ENCODE data around the gene TBX3. TPM values are rescaled to one million over a fixed set of nuclear protein-coding genes. Genes with fewer than 3 reads are reported as not detected.

The TBX3 gene
- total RNA-seq, 2 experiments from 2014 or later, result not detected

DNA sequence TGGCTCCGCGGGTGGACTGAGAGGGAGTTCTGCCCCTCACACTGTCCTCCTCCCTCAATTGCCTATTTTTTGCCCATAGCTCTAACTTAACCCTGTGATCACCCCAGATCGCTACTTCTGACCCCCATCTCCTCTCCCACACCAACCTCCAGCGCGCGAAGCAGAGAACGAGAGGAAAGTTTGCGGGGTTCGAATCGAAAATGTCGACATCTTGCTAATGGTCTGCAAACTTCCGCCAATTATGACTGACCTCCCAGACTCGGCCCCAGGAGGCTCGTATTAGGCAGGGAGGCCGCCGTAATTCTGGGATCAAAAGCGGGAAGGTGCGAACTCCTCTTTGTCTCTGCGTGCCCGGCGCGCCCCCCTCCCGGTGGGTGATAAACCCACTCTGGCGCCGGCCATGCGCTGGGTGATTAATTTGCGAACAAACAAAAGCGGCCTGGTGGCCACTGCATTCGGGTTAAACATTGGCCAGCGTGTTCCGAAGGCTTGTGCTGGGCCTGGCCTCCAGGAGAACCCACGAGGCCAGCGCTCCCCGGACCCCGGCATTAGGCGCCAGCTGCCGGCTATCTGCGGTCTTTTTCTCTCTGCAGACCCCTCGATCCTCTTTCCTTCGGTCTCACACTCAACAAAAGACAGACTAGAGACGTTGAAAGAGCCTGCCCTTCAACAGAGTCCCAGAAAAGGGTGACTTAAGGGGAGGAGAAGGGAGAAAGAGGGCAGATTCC, 3.0 kb upstream of the TBX3 start:
- Histone ChIP-seq H3K9me3 (ENCODE audit: low read length) (no peaks in the 10 kb centered on the region), H3K27ac (ENCODE audit: low read depth, low read length, poor library complexity, severe bottlenecking) (no peak overlapping the region), H3K79me2 (ENCODE audit: insufficient read depth, low read depth, low read length) (no peaks in the 10 kb centered on the region), H3K4me3 (ENCODE audit: low read depth, low read length, poor library complexity, severe bottlenecking) (no peak overlapping the region), H3K4me2 (ENCODE audit: low read length) (no peak overlapping the region), H3K36me3 (ENCODE audit: insufficient read depth, low read length) (no peaks in the 10 kb centered on the region), H2AFZ (ENCODE audit: low read length) (no peak overlapping the region), H3K9me2 (ENCODE audit: insufficient read depth, low read length) (no peaks in the 10 kb centered on the region), H3K4me1 (ENCODE audit: insufficient read depth, low read length, poor library complexity, severe bottlenecking) (no peaks in the 10 kb centered on the region), H4K20me1 (ENCODE audit: insufficient read depth, low read length) (no peaks in the 10 kb centered on the region)
- TF ChIP-seq, protein P1, sequence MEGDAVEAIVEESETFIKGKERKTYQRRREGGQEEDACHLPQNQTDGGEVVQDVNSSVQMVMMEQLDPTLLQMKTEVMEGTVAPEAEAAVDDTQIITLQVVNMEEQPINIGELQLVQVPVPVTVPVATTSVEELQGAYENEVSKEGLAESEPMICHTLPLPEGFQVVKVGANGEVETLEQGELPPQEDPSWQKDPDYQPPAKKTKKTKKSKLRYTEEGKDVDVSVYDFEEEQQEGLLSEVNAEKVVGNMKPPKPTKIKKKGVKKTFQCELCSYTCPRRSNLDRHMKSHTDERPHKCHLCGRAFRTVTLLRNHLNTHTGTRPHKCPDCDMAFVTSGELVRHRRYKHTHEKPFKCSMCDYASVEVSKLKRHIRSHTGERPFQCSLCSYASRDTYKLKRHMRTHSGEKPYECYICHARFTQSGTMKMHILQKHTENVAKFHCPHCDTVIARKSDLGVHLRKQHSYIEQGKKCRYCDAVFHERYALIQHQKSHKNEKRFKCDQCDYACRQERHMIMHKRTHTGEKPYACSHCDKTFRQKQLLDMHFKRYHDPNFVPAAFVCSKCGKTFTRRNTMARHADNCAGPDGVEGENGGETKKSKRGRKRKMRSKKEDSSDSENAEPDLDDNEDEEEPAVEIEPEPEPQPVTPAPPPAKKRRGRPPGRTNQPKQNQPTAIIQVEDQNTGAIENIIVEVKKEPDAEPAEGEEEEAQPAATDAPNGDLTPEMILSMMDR (conservative IDR thresholded peaks at IDR 0.05; ENCODE audit: low read length), result no peak
- no peak for TF ChIP-seq EZH2phosphoT487 (IDR thresholded peaks at IDR 0.05; ENCODE audit: borderline replicate concordance, low read depth, low read length)
- POLR2A ChIA-PET, result no interaction called here
- no TSS peak for BruUV-seq (replicated peaks)
- intact Hi-C loops (cut with micrococcal nuclease; ENCODE audit: unreplicated experiment), result no loop called here
- DNase-seq (ENCODE audit: low spot score), result no peak
- CTCF ChIA-PET (ENCODE audit: unreplicated experiment), result no interaction called here

DNA sequence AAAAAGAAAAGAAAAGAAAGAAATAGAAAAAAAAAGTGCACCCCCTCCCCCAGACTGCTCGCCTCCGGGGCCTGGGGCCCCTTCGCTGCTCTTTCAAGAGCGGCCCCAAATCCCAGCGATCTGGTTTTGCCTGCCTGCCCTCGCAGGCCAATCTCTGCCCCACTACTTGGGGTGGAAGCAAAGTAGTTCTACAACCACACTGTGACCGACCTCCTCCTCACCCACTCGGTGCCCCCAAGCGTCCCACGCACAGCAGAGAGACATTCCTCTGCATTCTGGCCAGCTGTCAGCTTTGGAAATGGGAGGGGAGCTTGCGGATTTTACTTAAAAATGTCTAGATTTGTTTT, 2.4 kb upstream of the TBX3 start:
- Histone ChIP-seq H2AFZ (ENCODE audit: low read length) (no peak overlapping the region), H3K27ac (ENCODE audit: low read depth, low read length, poor library complexity, severe bottlenecking) (no peak overlapping the region), H3K79me2 (ENCODE audit: insufficient read depth, low read depth, low read length) (no peaks in the 10 kb centered on the region), H3K9me3 (ENCODE audit: low read length) (no peaks in the 10 kb centered on the region), H3K4me1 (ENCODE audit: insufficient read depth, low read length, poor library complexity, severe bottlenecking) (no peaks in the 10 kb centered on the region), H3K4me2 (ENCODE audit: low read length) (no peak overlapping the region), H3K4me3 (ENCODE audit: low read depth, low read length, poor library complexity, severe bottlenecking) (no peak overlapping the region), H3K36me3 (ENCODE audit: insufficient read depth, low read length) (no peaks in the 10 kb centered on the region), H4K20me1 (ENCODE audit: insufficient read depth, low read length) (no peaks in the 10 kb centered on the region), H3K9me2 (ENCODE audit: insufficient read depth, low read length) (no peaks in the 10 kb centered on the region)
- BruUV-seq (replicated peaks), result no TSS peak
- intact Hi-C loops (cut with micrococcal nuclease; ENCODE audit: unreplicated experiment), result no loop called here
- no peak for DNase-seq (ENCODE audit: low spot score)
- ChIA-PET CTCF (ENCODE audit: unreplicated experiment) (no interaction called here), POLR2A (no interaction called here)
- TF ChIP-seq, protein P1 (conservative IDR thresholded peaks at IDR 0.05; ENCODE audit: low read length), result no peak
- TF ChIP-seq EZH2phosphoT487 (IDR thresholded peaks at IDR 0.05; ENCODE audit: borderline replicate concordance, low read depth, low read length), result no peak

DNA sequence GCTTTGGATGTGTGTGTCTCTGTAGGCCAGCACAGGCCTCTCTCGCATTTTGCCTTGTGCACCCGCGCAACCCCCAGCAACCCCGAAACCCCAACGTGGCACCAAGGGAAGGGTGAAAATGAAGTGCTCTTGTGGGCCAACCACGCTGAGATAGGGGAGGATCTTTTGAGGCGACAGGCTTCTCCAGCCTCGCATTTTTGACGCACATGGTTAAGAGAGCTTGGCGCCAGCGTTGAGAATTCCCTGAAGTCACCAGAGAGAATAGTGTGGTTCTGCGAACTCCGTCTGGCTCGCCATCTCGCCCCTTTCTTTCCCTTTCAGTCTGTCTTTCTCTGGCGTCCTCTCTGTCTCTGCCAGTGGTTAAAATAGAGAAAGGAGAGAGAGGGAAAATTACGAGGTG, 1.9 kb upstream of the TBX3 start:
- Histone ChIP-seq H3K4me1 (ENCODE audit: insufficient read depth, low read length, poor library complexity, severe bottlenecking) (no peaks in the 10 kb centered on the region), H4K20me1 (ENCODE audit: insufficient read depth, low read length) (no peaks in the 10 kb centered on the region), H3K36me3 (ENCODE audit: insufficient read depth, low read length) (no peaks in the 10 kb centered on the region), H3K27ac (ENCODE audit: low read depth, low read length, poor library complexity, severe bottlenecking) (no peak overlapping the region), H3K4me2 (ENCODE audit: low read length) (no peak overlapping the region), H3K79me2 (ENCODE audit: insufficient read depth, low read depth, low read length) (no peaks in the 10 kb centered on the region), H3K4me3 (ENCODE audit: low read depth, low read length, poor library complexity, severe bottlenecking) (no peak overlapping the region), H2AFZ (ENCODE audit: low read length) (no peak overlapping the region), H3K9me3 (ENCODE audit: low read length) (no peaks in the 10 kb centered on the region), H3K9me2 (ENCODE audit: insufficient read depth, low read length) (no peaks in the 10 kb centered on the region)
- intact Hi-C loops (cut with micrococcal nuclease; ENCODE audit: unreplicated experiment), result no loop called here
- TF ChIP-seq, protein P1 (conservative IDR thresholded peaks at IDR 0.05; ENCODE audit: low read length), result no peak
- no peak for TF ChIP-seq EZH2phosphoT487 (IDR thresholded peaks at IDR 0.05; ENCODE audit: borderline replicate concordance, low read depth, low read length)
- no peak for DNase-seq (ENCODE audit: low spot score)
- ChIA-PET CTCF (ENCODE audit: unreplicated experiment) (no interaction called here), POLR2A (no interaction called here)
- BruUV-seq (replicated peaks), result no TSS peak

All from OCI-LY7 (cell line).